Activated CD4-positive, alpha-beta T cell treated with anti-CD3 and anti-CD28 coated beads for 4 hours (primary cell): ENCODE results near the gene MUC5B.
"Not testable (repeated sequence)": the region's sequence is repeated elsewhere in the genome, so short reads cannot be mapped to it uniquely, and the experiment has no call there.

Source experiments
- DNase-seq, 2 donors: peaks; one replicate each; pipeline ENCODE4 v3.0.0-alpha.2; 2020

MUC5B gene

DNA sequence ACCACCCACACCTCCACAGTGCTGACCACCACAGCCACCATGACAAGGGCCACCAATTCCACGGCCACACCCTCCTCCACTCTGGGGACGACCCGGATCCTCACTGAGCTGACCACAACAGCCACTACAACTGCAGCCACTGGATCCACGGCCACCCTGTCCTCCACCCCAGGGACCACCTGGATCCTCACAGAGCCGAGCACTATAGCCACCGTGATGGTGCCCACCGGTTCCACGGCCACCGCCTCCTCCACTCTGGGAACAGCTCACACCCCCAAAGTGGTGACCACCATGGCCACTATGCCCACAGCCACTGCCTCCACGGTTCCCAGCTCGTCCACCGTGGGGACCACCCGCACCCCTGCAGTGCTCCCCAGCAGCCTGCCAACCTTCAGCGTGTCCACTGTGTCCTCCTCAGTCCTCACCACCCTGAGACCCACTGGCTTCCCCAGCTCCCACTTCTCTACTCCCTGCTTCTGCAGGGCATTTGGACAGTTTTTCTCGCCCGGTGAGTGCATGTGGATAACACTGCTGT lies 28.4 kb downstream of the MUC5B start:
- no peak for DNase-seq

DNA sequence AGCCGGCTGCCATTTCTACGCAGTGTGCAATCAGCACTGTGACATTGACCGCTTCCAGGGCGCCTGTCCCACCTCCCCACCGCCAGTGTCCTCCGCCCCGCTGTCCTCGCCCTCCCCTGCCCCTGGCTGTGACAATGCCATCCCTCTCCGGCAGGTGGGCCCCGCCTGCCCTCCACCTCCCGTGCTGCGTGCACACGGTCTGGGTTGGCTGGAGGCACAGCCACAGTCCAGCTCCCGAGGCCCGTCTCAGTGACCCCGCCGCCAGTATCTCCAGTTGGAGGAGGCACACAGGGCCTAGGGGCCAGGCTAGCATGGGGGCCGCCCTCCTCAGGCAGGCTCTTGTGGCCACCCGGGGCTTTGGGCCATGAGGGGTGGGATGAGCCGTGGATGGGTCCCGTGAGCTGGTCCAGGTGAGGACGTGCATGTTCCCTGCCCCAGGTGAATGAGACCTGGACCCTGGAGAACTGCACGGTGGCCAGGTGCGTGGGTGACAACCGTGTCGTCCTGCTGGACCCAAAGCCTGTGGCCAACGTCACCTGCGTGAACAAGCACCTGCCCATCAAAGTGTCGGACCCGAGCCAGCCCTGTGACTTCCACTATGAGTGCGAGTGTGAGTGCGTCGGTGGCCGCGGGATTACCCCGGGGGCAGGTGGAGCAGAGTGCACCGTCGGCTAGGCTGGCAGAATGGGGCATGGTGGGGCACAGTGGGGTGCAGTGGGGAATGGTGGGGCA lies 29.7 kb downstream of the MUC5B start:
- DNase-seq, result no peak

- no peak for DNase-seq
These were observed 30.2 kb downstream of the MUC5B start for GRCh38 chr11:1253103-1253485.

GRCh38 chr11:1254086-1254648 lies 31.3 kb downstream of the MUC5B start:
- DNase-seq, result no peak

GRCh38 chr11:1254733-1255132 lies 31.9 kb downstream of the MUC5B start:
- no peak for DNase-seq

DNA sequence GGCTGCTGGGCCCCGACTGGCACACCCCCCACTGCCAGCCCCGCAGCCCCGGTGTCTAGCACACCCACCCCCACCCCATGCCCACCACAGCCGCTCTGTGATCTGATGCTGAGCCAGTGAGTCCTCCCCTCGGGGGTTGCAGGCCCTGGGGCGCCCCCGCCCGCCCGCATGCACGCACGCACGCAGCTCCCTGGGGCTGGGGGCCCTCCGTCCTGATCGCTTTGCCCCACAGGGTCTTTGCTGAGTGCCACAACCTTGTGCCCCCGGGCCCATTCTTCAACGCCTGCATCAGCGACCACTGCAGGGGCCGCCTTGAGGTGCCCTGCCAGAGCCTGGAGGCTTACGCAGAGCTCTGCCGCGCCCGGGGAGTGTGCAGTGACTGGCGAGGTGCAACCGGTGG lies 32.3 kb downstream of the MUC5B start:
- no peak for DNase-seq

- no peak for DNase-seq
These were observed 33.6 kb downstream of the MUC5B start for GRCh38 chr11:1256257-1257045.

DNA sequence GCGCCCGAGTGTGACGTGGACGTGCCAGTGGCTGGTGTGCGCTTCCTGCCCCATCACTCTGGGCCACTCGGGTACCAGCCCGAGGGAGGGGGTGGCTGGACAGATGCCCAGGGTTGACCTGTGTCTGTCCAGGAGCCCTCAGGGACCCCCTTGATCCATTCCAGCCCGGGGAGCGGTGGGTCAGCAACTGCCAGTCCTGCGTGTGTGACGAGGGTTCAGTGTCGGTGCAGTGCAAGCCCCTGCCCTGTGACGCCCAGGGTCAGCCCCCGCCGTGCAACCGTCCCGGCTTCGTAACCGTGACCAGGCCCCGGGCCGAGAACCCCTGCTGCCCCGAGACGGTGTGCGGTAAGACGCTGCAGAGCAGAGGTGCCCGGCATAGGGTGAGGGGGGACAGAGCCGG lies 34.5 kb downstream of the MUC5B start:
- DNase-seq, result no peak

- DNase-seq, result no peak
These were observed 35.0 kb downstream of the MUC5B start for GRCh38 chr11:1257916-1258315.

GRCh38 chr11:1258401-1259075 lies 35.7 kb downstream of the MUC5B start:
- no peak for DNase-seq

- DNase-seq, result no peak
These were observed 36.2 kb downstream of the MUC5B start for GRCh38 chr11:1259076-1259461.

GRCh38 chr11:1259561-1259960 lies 36.7 kb downstream of the MUC5B start:
- no peak for DNase-seq

DNA sequence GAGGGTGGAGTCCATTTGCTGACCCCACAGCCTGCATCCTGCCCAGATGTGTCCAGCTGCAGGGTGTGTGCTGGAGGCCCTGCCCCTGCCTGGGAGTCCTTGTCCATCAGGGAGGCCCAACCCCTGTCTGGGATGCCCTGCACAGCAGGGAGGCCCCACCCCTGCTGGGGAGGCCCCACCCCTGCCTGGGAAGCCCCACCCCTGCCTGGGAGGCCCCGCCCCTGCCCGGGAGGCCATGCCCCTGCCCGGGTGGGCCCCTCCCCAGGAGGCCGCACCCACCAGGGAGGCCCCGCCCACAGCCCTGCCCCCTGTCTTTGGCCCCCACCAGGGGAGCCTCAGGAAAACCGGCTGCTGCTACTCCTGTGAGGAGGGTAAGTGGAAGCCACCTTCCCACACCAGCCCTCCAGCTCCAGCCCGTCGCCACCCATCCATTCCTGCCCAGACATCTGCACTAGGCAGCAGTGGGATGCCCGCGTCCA lies 37.2 kb downstream of the MUC5B start:
- DNase-seq, result peak in 1 of 2 donors; percentile 10

DNA sequence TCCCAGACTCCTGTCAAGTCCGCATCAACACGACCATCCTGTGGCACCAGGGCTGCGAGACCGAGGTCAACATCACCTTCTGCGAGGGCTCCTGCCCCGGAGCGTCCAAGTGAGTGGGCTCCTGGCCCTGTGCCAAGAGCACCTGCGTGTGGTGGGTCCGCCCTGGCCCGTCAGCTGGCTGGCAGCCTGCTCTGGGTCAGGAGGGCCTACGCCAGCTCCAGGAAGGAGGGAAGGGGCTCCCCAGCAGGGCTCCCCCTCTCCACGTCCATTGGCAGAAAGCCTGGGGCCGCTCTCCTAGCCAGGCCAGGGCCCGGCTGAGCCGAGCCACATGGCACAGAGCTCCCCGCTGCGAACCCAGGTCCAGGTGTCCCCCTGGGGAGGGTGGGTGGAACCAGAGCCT lies 37.8 kb downstream of the MUC5B start:
- DNase-seq, result no peak

DNA sequence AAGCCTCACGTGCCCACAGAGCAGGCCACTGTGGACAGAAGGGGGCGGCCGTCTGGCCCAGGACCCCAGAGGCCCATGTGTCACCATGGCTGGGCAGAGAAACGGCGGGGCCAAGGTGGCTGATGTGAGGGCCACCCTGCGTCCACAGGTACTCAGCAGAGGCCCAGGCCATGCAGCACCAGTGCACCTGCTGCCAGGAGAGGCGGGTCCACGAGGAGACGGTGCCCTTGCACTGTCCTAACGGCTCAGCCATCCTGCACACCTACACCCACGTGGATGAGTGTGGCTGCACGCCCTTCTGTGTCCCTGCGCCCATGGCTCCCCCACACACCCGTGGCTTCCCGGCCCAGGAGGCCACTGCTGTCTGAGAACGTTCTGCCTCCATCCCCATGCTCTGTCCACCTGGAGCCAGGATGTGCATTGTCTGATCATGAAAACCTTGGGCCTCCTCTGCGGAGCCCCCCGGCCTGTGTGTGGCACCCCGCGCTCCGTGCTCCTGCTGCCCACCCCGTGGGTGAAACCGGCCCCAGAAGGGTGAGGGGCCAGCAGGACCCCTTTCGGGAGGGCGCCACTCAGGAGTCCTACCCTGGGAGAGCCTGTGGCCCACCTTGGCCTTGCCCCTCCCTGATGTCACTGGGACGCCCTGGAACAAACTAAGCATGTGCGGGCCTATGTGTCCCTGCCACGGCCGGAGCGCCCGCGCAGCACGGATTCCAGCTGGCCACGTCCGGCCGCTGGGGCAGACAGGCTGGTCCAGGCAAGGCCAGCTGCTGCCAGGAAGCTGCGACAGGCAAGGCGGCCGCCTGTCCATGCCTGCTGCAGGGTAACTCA lies 38.6 kb downstream of the MUC5B start:
- DNase-seq, result no peak

DNA sequence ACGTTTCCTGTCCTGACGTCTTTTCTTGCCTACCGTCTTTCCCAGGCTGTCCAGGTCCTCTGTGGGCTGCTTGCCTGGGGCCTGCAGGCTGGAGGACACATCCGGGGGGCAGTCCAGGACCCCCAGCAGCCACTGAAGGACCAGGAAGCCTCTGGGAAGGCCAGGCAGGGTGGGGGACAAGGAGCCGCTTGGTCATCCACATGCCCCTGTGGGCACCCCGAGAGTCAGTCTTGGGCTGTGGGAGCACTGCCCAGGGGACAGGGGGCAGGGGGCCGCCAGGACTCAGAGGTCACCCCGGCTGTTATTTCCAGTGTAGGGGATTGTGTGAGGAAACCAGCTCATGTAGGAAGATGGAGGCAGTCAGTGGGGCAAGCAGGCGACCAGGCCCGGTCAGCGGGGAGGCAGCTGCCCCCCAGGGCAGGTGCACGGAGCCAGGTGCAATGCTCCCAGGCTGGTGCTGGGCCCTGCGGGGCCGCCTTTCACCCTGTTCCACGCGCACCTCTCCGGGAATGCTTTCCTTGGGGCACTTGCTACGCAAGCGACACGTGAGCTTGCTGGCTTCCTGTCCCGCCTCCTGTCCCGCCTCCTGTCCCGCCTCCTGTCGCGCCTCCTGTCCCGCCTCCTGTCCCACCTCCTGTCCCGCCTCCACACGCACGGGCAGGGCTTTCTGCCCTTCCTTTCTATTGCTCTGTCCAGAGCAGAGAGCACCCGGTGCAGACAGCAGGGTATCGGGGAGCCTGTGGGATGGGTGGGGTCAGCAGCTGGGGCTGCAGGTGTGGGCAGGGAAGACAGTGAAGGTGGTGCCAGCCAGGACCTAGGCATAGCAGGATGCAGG lies 39.5 kb downstream of the MUC5B start:
- DNase-seq, result peak; percentile 81 to 88

DNA sequence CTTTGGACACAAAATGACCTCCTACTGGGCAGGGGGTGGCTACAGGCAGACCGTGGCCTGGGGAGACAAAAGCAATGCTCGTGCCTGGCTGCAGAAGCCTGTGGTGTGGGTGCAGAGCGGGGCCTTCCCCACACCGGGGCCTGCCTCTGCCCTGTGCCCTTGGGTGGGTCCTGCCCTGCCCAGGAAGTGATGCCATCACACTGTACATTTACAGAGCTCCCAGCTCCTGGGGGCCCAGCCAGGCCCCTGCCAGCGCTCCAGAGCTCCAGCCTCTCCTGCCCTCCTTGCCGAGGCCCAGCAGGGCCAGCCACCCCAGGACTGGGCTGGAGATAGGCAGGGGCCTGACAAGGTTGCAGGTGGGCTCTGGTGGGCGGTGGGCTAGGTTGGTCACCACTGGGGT lies 40.1 kb downstream of the MUC5B start:
- DNase-seq, result no peak

DNA sequence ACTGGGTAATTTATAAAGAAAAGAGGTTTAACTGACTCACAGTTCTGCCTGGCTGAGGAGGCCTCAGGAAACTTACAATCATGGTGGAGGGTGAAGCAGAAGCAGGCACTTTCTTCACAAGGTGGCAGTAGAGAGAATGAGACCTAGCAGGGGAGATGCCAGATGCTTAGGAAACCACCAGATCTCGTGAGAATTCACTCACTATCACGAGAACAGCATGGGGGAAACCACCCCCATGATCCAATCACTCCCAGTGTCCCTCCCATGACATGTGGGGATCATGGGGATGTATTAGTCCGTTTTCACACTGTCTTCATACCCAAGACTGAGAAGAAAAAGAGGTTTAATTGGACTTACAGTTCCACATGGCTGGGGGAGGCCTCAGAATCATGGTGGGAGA lies 41.6 kb downstream of the MUC5B start:
- peak; percentile 19 to 37 for DNase-seq

DNA sequence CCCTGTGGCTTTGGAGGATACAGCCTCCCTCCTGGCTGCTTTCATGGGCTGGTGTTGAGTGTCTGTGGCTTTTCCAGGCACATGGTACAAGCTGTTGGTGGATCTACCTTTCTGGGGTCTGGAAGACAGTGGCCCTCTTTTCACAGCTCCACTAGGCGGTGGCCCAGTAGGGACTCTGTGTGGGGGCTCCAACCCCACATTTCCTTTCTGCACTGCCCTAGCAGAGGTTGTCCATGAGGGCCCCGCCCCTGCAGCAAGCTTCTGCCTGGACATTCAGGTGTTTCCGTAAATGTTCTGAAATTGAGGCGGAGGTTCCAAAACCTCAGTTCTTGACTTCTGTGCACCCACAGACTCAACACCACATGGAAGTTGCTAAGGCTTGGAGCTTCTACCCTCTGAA lies 42.6 kb downstream of the MUC5B start:
- DNase-seq, result not testable (repeated sequence)

- DNase-seq, result not testable (repeated sequence)
These were observed 44.1 kb downstream of the MUC5B start for GRCh38 chr11:1266976-1267375.

DNA sequence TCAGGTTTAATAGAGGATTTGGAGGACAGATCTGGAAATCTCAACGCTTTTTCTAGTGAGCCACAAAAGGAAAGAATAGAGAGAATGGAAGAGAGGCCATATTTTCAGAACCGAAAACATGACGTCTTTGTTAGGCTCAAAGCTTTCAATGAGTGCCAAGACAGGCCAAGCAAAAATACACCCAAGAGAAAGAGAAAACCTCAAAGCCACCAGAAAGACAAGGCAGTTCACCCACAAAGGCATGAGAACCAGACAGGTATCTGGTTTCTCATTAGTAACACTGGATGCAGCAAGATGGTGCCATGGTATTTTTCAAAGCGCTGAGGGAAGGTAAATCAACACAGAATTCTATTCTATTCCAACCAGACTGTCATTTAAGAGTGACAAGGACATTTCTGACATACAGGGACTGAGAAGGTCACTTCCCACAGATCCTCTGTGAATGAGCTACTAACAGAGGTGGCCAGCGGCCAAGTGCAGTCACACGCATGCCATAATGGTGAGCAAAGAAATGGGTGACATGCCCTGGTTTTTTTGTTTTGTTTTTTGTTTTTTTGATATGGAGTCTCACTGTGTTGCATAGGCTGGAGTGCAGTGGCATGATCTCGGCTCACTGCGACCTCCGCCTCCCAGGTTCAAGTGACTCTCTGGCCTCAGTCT lies 44.7 kb downstream of the MUC5B start:
- DNase-seq, result no peak
